ENCODE measurements around the gene IL32.

Gene IL32

DNA sequence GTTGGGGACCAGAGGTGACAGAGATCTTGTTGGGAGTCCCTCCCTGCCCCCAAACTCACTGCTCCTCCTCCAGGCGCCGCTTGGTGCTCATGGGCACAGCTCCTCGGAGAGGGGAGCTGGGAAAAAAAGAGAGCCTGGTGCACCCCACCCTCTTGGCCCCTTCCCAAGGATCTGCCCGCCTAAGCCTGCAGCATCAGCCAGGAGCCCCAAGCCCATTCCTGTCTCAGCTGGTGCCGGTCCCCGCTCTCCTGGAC is 42.1 kb upstream of the IL32 start:
- DNase-seq (ENCODE audit: low read depth in 1 of 2, low spot score in 1 of 2): peak; percentile 43 to 67
- peak; percentile 2; the same call in 1 of the 2 replicates for TF ChIP-seq JUND (IDR thresholded peaks at IDR 0.05; ENCODE audit: low read depth)
- in situ Hi-C loops (cut with HindIII; ENCODE audit: low pct_unique_long_range_greater_than_20kb, low sequenced_read_pairs): no loop called here

DNA sequence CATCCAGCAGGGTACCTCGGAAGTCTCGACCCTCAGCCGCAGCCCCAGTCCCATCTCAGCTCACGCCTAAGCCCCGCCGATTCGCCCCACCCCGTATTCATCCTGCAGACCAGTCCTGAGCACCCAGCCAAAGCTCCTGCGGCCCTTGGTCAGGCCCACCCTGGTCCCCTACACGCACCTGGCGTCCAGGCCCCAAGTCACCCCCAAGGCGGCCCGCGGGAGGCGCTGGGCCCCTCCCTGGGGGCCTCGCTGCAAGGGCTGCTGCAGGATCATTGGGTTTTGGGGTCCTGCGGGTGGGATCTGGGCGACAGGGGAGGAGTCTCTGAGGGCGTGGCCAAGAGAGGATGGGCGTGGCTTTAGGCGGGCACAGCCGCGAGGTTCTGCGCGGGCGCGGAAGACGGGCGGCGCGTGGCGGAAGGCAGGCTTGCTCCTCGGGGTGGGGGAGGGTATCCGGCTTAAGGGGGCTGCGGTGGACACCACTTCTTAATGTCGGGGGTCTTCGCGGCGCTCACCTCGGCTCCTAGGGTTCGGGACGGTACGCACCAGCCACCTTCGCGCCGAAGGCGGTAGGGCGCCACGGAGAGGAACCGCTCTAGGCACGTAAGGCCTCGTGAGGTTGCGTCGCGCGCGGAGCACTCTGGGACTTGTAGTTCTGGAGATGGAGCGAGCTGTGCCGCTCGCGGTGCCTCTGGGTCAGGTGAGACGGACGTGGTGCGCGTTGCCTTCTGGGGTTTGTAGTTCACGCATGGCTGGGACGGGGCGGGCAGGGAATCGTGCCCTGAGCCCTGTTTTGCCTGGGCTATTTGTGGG is 41.6 kb upstream of the IL32 start, which contains the start of the genes HCFC1R1 and THOC6:
Gene HCFC1R1, minus strand, starts transcription at position 274 of the 810 bp plus-strand sequence. Its CDS starts 1 bp downstream, at position 273.
Gene THOC6, plus strand, starts transcription at position 367 of the 810 bp plus-strand sequence. Its CDS starts 292 bp downstream, at position 659.
- in situ Hi-C loops (cut with HindIII; ENCODE audit: low pct_unique_long_range_greater_than_20kb, low sequenced_read_pairs): no loop called here
- DNase-seq (ENCODE audit: low read depth in 1 of 2, low spot score in 1 of 2): peak; percentile 83 to 99
- no peak; the same call in 1 of the 2 replicates for TF ChIP-seq JUND (IDR thresholded peaks at IDR 0.05; ENCODE audit: low read depth)

DNA sequence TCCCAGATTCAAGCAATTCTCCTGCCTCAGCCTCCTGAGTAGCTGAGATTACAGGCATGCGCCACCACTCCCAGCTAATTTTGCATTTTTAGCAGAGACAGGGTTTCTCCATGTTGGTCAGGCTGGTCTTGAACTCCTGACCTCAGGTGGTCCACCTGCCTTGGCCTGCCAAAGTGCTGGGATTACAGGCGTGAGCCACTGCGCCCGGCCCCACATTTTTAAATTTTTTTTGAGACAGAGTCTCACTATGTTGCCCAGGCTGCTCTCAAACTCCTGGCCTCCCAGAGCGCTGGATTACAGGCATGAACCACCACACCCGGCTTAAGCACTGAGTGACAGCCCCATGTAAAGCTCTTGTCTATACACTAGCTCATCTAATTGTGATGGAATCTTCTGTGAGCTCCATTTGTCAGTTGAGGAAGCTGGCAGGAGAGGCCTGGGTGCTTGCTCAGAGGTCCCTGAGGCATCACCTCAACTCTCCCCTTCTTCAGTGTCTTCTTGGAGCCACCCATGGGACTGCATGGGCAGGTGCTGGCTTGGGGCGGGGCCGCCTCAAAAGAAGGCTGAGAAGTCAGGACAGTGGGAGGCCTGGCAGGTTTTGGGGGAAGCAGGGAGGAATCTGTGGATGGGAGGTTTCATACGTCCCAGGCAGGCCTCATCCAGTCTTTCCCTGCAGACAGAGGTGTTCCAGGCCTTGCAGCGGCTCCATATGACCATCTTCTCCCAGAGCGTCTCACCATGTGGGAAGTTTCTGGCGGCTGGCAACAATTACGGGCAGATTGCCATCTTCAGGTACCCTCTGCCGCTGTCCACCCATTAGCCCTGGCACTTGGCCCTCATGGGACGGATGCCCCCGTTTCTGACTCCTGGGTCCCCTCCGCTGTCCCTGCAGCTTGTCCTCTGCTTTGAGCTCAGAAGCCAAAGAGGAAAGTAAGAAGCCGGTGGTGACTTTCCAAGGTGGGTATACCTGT is 40.1 kb upstream of the IL32 start:
- DNase-seq (ENCODE audit: low read depth in 1 of 2, low spot score in 1 of 2): no peak
- no peak for TF ChIP-seq JUND (IDR thresholded peaks at IDR 0.05; ENCODE audit: low read depth)
- in situ Hi-C loops (cut with HindIII; ENCODE audit: low pct_unique_long_range_greater_than_20kb, low sequenced_read_pairs): no loop called here

DNA sequence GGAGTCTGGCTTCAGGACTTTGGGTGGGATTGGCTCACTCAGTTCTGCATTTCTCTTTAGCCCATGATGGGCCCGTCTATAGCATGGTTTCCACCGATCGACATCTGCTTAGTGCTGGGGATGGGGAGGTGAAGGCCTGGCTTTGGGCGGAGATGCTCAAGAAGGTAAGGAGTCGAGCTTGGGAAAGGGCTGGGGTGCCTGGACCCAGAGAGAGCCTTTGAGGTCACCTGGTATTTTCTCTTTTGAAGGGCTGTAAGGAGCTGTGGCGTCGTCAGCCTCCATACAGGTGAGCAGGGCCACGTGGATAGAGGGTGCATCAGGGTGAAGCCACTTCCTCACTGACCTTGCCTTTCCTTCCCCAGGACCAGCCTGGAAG is 39.4 kb upstream of the IL32 start:
- in situ Hi-C loops (cut with HindIII; ENCODE audit: low pct_unique_long_range_greater_than_20kb, low sequenced_read_pairs): no loop called here
- no peak for TF ChIP-seq JUND (IDR thresholded peaks at IDR 0.05; ENCODE audit: low read depth)
- no peak for DNase-seq (ENCODE audit: low read depth in 1 of 2, low spot score in 1 of 2)

DNA sequence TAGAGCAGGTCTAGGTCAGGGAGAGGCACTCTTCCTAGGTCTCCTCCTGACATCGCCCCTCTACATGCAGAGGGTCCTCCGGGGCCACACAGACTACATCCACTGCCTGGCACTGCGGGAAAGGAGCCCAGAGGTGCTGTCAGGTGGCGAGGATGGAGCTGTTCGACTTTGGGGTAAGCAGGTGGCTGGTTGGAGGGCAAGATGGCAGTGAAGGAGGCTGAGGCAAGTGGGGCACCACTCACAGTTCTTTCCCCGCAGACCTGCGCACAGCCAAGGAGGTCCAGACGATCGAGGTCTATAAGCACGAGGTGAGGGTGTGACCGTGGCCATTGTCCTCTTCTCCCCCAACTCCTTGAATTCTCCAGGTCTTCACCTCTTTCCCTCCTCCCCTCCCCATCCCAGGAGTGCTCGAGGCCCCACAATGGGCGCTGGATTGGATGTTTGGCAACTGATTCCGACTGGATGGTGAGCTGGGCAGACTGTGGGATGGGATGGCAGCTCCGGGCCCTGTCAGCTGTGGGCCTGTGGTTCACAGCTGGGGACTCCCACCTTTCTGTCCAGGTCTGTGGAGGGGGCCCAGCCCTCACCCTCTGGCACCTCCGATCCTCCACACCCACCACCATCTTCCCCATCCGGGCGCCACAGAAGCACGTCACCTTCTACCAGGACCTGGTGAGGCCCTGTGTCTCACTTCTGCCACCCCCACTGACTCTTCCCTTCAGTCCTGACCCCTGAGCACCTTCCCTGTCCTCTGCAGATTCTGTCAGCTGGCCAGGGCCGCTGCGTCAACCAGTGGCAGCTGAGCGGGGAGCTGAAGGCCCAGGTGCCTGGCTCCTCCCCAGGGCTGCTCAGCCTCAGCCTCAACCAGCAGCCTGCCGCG is 38.6 kb upstream of the IL32 start:
- TF ChIP-seq JUND (IDR thresholded peaks at IDR 0.05; ENCODE audit: low read depth): no peak
- no peak for DNase-seq (ENCODE audit: low read depth in 1 of 2, low spot score in 1 of 2)
- in situ Hi-C loops (cut with HindIII; ENCODE audit: low pct_unique_long_range_greater_than_20kb, low sequenced_read_pairs): no loop called here

DNA sequence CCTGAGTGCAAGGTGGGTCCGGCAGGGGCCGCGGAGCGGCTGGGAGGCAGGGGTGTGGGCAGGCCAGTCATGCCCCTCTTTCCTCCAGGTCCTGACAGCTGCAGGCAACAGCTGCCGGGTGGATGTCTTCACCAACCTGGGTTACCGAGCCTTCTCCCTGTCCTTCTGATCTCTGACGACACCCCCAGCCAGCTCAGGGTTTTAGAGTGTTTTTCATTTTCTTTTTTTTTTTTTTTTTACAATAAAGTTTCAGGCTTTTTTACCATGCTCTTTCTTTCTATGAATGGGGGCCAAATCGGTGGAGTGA is 38.0 kb upstream of the IL32 start:
- in situ Hi-C loops (cut with HindIII; ENCODE audit: low pct_unique_long_range_greater_than_20kb, low sequenced_read_pairs): no loop called here
- no peak for DNase-seq (ENCODE audit: low read depth in 1 of 2, low spot score in 1 of 2)
- TF ChIP-seq JUND (IDR thresholded peaks at IDR 0.05; ENCODE audit: low read depth): no peak

DNA sequence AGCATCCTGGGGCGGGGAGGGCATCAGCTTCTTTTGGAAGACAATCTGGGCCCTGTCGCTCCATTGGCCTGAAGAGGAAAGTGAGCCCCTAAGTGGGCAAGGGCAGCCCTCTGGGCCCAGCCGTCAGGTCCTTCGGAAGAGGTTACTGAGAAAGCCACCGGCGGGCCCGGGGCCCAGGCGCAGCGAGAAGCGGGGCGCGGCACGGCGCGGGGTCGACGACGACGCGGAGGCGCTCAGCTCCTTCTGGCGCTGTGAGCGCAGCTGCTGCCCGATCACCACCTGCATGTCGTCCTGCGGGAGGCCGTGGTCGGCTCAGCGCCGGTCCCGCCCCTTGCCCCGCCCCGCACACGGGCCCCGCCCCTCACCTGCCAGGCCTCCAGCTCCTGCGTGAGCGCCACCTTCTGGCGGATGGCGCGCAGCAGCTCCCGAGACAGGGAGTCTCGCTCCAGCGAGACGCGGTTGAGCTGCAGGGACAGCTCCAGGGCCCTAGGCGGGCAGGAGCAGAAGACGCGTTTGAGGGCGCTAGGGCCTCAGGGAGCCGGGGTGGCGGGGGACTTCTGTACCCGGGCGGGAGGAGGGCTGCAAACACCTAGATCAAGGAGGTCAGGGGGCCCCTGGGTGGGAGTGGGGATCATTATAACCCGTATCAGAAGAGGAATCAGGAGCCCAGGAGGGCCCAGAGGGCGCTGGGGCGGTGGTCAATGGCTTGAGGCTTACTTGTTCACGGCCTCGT is 37.3 kb upstream of the IL32 start:
- no peak for TF ChIP-seq JUND (IDR thresholded peaks at IDR 0.05; ENCODE audit: low read depth)
- in situ Hi-C loops (cut with HindIII; ENCODE audit: low pct_unique_long_range_greater_than_20kb, low sequenced_read_pairs): no loop called here
- DNase-seq (ENCODE audit: low read depth in 1 of 2, low spot score in 1 of 2): peak; percentile 93 to 95

DNA sequence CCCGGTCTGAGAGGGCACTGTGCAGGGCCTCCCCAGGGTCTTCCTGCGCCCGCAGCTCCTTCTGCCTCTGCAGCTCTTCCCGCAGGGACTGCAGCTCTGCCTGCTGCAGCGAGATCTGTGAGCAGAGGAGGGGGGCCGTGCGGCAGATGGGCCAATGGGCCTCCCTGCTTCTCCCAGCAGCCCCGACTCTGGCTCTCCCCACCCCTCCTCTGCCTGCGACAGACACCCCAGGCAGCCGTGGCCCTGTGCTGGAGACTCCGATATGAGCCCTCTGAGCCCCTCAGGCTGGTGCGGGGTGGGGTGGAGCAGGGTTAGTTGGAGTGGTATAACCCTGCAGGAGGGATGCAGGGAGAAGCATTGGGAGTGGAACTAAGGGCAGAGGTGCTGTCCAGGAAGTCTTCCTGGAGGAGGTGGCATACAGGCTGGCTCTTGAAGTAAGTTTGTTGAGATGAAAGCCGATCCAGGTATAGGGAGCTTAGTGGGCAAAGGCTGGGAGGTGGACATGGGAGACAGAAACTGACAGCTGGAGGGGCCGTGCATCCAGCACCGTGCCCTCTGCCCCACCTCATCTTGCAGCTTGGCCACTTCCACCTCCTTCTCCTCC is 36.6 kb upstream of the IL32 start:
- TF ChIP-seq JUND (IDR thresholded peaks at IDR 0.05; ENCODE audit: low read depth): no peak
- in situ Hi-C loops (cut with HindIII; ENCODE audit: low pct_unique_long_range_greater_than_20kb, low sequenced_read_pairs): no loop called here
- no peak for DNase-seq (ENCODE audit: low read depth in 1 of 2, low spot score in 1 of 2)

DNA sequence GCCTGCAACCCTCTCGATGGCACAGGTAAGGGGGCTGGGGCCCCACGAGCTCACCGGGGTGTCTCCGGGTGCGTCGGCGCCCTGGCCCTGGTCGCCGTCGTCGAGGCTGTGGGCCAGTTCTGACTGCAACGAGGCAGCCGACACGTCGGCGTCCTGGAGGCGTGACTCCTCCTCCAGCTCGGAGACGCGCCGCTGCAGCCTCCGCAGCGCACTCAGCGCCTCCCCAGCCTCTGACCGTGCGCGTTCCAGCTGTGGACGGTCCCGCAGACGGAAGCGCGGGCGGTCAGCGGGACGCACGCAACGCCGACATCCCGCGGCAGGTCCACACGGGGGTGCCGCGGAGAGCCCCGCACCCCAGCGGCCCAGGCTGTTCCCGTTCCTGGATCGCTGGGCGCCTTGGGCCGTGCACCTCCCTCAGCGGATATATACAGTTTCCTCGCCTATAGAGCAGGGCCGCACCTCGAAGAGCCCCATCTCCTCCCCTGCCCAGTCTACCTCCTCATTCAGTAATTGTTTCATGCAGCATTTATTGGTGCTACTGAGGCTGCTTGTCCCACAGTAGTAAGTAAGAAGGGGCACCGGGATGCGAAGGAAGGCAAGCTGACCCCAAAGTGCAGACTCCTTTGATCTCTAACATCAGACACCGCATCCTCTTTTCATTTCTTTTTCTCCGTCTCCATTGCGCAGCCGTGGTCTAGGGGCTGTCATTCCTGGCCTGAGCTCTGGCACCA is 35.8 kb upstream of the IL32 start:
- in situ Hi-C loops (cut with HindIII; ENCODE audit: low pct_unique_long_range_greater_than_20kb, low sequenced_read_pairs): no loop called here
- no peak for TF ChIP-seq JUND (IDR thresholded peaks at IDR 0.05; ENCODE audit: low read depth)
- DNase-seq (ENCODE audit: low read depth in 1 of 2, low spot score in 1 of 2): no peak

DNA sequence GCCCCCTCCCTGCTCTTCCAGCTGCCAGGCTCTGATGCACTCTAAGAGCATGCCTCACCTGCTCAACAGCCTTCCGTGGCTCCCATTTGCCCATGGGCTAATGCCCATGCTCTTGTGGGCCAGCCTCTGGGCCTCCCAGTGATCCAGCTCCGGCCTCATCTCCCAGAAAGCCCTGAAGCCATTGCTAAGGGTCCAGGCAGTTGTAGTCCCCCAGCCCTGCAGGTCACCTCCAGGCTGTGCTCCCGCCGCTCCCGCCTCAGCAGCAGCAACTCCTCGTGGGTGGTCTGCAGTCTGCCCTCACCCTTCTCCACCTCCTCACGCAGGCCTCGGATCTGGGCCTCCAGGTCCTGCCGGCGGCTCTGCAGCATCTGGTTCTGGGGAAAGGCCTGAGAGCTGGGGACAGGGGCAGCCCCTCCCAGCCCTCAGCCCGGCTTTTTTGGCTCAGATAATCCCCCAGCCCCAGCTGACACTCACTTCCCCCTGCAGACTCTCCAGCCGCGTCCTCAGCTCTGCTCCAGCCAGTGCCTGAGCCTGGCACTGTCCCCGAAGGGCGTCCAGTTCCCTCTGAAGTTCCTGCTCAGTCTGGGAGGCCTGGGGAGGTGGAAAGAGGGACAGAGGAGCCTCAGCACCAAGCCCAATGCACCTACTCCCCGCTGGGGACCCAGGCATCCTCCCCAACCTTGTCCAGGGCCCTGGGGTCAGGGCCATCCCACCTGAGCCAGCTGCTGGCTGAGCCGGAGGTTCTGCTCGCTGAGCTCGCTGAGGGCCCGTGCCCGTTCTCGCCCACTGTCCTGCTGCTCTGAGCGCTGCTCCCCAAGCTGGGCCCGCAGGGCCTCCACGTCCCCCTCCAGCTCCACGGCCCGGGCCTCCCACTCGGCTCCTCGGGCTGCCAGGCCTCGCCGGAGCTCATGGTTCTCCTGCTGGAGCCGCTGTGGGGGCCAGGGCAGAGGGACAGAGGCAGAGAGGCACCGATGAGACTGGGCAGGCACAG is 34.9 kb upstream of the IL32 start:
- DNase-seq (ENCODE audit: low read depth in 1 of 2, low spot score in 1 of 2): no peak
- in situ Hi-C loops (cut with HindIII; ENCODE audit: low pct_unique_long_range_greater_than_20kb, low sequenced_read_pairs): no loop called here
- TF ChIP-seq JUND (IDR thresholded peaks at IDR 0.05; ENCODE audit: low read depth): no peak
